ENCODE results near the gene C1QBP.

Gene C1QBP

DNA sequence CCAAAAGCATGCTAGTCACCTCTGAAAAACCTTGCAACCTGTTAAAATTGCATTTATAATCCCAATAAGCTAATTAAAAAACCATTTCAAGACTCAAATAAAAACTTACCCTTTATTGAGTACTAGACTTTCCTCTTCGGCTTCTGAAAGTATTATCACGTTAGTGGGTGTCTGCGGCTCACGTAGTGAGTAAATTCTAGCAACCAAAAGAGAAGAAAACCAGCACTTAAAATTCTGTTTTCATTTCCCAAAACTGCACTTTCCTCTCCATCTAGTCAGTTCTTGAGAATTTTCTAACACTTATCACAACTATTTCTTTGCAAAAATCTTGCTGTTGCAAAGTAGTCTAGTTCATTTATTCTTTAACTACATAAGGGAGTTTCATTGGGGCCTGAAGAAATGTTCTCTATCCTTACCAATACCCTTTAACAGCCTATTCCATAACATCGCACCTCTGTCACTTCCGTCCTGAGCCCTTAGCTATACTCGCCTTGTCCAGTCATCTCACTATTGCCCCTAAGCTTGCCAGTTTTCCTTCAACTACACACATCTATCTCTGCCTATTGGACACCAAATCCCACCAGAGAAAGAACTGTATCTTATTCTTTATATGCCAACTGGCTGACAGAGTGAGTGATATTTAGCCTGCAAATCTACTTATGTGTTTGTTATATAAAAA, 28.2 kb downstream of the C1QBP start:
- Histone ChIP-seq H4K20me1 (ENCODE audit: insufficient read depth, low read length) (no peaks in the 10 kb centered on the region), H3K4me2 (ENCODE audit: low read length) (no peak overlapping the region), H3K9me2 (ENCODE audit: low read depth, low read length) (no peaks in the 10 kb centered on the region), H3K27ac (ENCODE audit: low read depth, low read length, poor library complexity, severe bottlenecking) (no peak overlapping the region), H3K4me3 (ENCODE audit: low read depth, low read length, poor library complexity, severe bottlenecking) (no peak overlapping the region), H3K9ac (ENCODE audit: low read length) (no peak overlapping the region), H3K4me1 (ENCODE audit: insufficient read depth, low read length, severe bottlenecking) (no peaks in the 10 kb centered on the region), H3K9me3 (ENCODE audit: low read length) (no peaks in the 10 kb centered on the region), H3K79me2 (ENCODE audit: insufficient read depth, low read length) (peaks cover 8% of the 10 kb centered on the region), H3F3A (ENCODE audit: insufficient read depth, low read length) (no peaks in the 10 kb centered on the region), H2AFZ (ENCODE audit: low read length) (no peak overlapping the region), H3K27me3 (ENCODE audit: insufficient read depth, low read length) (no peaks in the 10 kb centered on the region), H3K36me3 (ENCODE audit: insufficient read depth, low read length) (peaks cover 98% of the 10 kb centered on the region)
- TF ChIP-seq, protein P1, sequence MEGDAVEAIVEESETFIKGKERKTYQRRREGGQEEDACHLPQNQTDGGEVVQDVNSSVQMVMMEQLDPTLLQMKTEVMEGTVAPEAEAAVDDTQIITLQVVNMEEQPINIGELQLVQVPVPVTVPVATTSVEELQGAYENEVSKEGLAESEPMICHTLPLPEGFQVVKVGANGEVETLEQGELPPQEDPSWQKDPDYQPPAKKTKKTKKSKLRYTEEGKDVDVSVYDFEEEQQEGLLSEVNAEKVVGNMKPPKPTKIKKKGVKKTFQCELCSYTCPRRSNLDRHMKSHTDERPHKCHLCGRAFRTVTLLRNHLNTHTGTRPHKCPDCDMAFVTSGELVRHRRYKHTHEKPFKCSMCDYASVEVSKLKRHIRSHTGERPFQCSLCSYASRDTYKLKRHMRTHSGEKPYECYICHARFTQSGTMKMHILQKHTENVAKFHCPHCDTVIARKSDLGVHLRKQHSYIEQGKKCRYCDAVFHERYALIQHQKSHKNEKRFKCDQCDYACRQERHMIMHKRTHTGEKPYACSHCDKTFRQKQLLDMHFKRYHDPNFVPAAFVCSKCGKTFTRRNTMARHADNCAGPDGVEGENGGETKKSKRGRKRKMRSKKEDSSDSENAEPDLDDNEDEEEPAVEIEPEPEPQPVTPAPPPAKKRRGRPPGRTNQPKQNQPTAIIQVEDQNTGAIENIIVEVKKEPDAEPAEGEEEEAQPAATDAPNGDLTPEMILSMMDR (IDR thresholded peaks at IDR 0.05; ENCODE audit: low read length): no peak
- no peak for TF ChIP-seq EZH2 (IDR thresholded peaks at IDR 0.05; ENCODE audit: borderline replicate concordance, low read length)

DNA sequence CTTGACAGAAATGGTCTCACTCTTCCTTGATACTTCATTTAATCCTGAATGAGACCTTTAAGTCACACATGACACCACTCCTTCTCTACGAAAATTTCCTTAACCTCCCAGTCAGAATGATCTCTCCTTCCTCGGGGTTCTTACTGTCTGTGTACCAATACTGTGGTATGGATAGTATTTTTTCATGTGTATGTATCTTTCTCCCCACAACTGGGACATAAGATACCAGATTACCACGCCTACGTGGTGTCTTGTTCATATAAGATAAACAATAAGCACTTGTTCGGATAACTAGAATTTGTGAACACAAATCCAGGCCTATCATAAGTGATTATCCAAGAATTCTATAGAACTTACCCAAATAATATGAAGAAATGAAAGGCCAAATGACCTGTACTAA, 30.8 kb downstream of the C1QBP start:
- Histone ChIP-seq H3F3A (ENCODE audit: insufficient read depth, low read length) (no peaks in the 10 kb centered on the region), H3K79me2 (ENCODE audit: insufficient read depth, low read length) (peaks cover 4% of the 10 kb centered on the region), H3K9ac (ENCODE audit: low read length) (no peak overlapping the region), H3K4me1 (ENCODE audit: insufficient read depth, low read length, severe bottlenecking) (no peaks in the 10 kb centered on the region), H3K27me3 (ENCODE audit: insufficient read depth, low read length) (no peaks in the 10 kb centered on the region), H3K4me3 (ENCODE audit: low read depth, low read length, poor library complexity, severe bottlenecking) (no peak overlapping the region), H3K4me2 (ENCODE audit: low read length) (no peak overlapping the region), H3K9me3 (ENCODE audit: low read length) (no peaks in the 10 kb centered on the region), H3K36me3 (ENCODE audit: insufficient read depth, low read length) (peaks cover 97% of the 10 kb centered on the region), H2AFZ (ENCODE audit: low read length) (no peak overlapping the region), H4K20me1 (ENCODE audit: insufficient read depth, low read length) (no peaks in the 10 kb centered on the region), H3K27ac (ENCODE audit: low read depth, low read length, poor library complexity, severe bottlenecking) (no peak overlapping the region), H3K9me2 (ENCODE audit: low read depth, low read length) (no peaks in the 10 kb centered on the region)
- no peak for TF ChIP-seq EZH2 (IDR thresholded peaks at IDR 0.05; ENCODE audit: borderline replicate concordance, low read length)
- TF ChIP-seq, protein P1 (IDR thresholded peaks at IDR 0.05; ENCODE audit: low read length): no peak

DNA sequence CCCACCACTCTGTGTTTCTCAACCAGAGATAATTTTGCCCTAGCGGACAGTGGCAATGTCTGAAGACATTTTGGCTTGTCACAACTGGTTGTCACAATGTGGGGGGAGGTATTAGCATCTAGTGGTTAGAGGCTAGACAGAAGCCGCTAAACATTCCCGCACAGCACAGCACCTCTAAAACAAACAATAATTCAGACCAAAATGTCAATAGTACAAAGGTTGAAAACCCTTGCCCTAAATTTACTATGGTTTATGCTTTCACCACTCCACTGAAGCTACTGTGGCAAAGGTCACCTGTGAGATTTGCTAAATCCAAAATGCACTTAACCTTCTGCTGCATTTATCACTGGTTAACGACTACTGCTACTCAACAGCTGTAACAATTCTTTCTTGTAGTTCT, 33.6 kb downstream of the C1QBP start:
- Histone ChIP-seq H3K9me2 (ENCODE audit: low read depth, low read length) (no peaks in the 10 kb centered on the region), H3K4me2 (ENCODE audit: low read length) (no peak overlapping the region), H3F3A (ENCODE audit: insufficient read depth, low read length) (no peaks in the 10 kb centered on the region), H3K4me3 (ENCODE audit: low read depth, low read length, poor library complexity, severe bottlenecking) (no peak overlapping the region), H3K27me3 (ENCODE audit: insufficient read depth, low read length) (no peaks in the 10 kb centered on the region), H3K4me1 (ENCODE audit: insufficient read depth, low read length, severe bottlenecking) (no peaks in the 10 kb centered on the region), H3K9ac (ENCODE audit: low read length) (no peak overlapping the region), H3K79me2 (ENCODE audit: insufficient read depth, low read length) (no peaks in the 10 kb centered on the region), H2AFZ (ENCODE audit: low read length) (no peak overlapping the region), H3K27ac (ENCODE audit: low read depth, low read length, poor library complexity, severe bottlenecking) (no peak overlapping the region), H4K20me1 (ENCODE audit: insufficient read depth, low read length) (no peaks in the 10 kb centered on the region), H3K36me3 (ENCODE audit: insufficient read depth, low read length) (peaks cover 94% of the 10 kb centered on the region), H3K9me3 (ENCODE audit: low read length) (no peaks in the 10 kb centered on the region)
- no peak for TF ChIP-seq EZH2 (IDR thresholded peaks at IDR 0.05; ENCODE audit: borderline replicate concordance, low read length)
- TF ChIP-seq, protein P1 (IDR thresholded peaks at IDR 0.05; ENCODE audit: low read length): no peak
